Measurements from ENCODE around the gene ZBTB37.
A peak's percentile ranks its signal among the peaks of the same experiment; 100 is the strongest.
"Not testable (repeated sequence)": the region's sequence is repeated elsewhere in the genome, so short reads cannot be mapped to it uniquely, and the experiment has no call there.

Gene ZBTB37

GRCh38 chr1:173903827-173904531 lies 35.8 kb downstream of the ZBTB37 start:
- DNase-seq (ENCODE audit: low read depth in 2 of 2): no peak

DNA sequence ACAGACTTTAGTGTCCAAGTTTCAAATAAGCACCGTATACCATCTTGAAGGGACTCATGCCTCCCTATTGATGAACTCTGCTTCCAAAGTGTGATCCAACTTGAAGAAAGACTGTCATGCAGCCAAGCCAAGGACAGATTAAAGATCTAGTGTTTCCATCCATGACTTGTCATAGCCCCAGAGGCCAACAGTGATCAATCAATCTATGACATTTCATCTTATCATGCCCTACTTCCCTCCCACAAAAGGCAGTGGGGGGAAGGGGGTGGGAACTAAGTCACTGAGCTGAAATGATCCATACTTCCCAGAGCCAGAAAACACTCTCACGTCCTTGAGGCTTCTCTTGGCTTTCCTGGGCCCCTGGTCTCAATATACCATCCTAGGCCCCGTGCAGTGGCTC lies 44.9 kb downstream of the ZBTB37 start:
- DNase-seq (ENCODE audit: low read depth in 2 of 2): no peak

DNA sequence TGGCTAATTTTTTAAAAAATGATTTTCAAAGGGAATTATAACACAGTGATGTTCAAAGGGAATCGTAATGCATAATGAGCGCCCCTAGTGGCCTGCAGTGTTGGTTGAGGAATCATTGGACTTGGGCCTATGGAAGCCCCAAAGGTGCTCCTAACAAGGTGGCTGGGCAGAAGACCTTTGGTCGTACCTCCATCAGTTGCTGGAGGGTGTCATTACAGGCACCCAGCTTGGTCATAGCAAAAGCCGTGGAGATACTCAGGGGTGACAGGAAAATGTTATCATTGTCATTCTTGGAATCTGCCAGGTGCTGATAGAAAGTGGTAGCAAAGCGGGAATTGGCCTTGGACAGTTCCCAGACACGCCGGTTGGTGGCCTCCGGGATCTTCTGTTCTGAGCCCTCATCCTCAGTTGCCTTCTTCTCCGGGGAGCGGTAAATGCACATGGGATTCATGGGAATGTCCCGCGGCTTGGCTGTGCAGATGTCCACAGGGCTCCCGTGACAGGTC lies 46.2 kb downstream of the ZBTB37 start:
- DNase-seq (ENCODE audit: low read depth in 2 of 2): peak in 1 of 2 donors; percentile 25

DNA sequence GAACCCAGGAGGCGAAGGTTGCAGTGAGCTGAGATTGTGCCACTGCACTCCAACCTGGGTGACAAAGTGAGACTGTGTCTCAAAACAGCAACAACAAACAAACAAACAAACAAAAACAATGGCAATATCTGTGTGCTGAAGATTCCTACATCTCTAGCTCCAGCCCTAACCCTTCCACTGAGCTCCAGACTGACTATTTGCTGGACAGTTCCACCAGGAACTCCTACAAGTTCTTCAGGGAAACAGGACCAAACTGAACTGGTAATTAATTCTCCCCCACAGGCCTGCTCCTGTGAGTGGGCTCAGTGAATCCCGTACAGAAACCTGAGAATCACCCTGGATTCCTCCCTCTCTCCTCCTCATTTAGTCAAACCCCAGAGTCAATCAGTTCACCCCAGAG lies 47.4 kb downstream of the ZBTB37 start:
- DNase-seq (ENCODE audit: low read depth in 2 of 2): no peak

DNA sequence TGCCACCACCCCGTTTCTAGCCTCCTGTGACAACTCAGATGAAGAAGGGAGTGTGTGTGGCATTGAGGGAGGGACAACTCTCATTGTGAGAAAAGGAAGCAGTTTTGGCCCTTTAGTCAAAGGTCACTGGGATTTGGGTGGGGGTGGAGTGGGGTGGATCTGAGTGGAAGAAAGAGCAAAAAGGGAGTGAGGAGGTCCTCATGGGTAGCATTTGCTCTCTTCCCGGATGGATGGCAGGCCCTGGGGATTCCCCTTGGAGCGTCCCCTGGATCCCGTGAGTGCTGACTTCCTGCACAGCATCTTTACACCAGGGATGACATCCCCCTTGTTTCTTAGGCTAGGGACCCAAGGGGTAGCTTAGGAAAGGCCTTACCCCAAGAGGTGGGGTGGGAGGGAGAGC lies 48.5 kb downstream of the ZBTB37 start:
- no peak for DNase-seq (ENCODE audit: low read depth in 2 of 2)

GRCh38 chr1:173917149-173917548 lies 49.0 kb downstream of the ZBTB37 start, which contains the start of gene SERPINC1:
Gene SERPINC1, minus strand, starts transcription at chr1:173917327. Its CDS starts 68 bp downstream, at chr1:173917259.
- DNase-seq (ENCODE audit: low read depth in 2 of 2): no peak

DNA sequence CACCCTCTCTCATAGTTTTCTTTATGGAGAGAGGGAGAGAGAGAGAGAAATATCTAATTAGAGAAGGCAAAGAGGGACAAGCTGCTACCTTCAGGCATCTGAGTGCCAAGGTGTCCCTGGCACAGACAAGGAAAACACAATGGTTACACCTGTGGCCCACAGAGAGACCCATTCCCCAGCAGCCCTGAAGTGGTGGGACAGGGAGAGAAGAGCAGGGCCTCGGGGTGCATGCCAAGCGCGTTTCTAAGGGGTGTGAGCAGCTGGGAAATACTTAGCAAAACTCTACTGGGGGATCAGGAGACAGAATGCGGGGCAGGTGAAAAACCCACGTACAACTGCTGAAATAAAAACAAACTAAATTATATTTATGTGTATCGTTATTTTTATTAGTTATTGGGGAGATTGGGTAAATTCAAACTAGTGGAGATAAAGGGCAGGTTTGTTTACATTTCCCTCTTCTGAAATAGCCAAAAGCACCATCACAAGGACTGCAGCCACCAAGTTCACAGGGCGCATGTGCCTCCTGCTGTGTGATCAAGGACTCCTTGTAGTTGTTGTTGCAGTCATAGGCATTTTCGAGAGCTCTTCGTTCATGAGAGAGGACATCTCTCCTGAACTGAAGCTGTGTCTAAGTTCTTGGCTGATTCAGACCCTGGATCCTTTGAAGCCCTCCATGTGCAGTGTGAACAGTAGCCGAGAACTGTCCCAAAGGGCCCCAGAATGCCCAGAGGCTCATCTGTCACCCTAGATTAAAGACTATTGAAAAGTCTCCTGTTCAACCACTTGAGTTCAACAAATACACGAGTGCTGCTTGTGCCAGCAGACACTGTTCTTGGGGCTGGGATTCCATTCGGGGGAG lies 49.7 kb downstream of the ZBTB37 start:
- no peak for DNase-seq (ENCODE audit: low read depth in 2 of 2)

DNA sequence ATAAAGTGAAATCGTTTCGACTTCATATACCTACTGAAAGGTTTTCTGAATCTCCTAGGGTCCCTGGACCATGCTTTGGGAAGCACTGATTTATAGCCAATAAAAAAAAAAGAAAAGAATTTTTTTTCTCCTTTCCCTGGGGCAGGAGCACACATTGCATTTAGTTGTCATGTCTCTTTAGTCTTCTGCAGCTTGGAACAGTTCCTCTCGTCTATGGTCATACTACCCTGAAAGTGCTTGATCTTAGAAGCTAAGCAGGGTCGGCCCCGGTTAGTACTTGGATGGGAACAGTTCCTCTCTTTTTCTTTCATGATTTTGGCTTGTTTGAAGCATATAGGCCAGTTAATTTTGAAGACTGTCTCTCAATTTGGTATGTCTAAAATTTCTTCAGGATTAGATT lies 52.7 kb downstream of the ZBTB37 start:
- DNase-seq (ENCODE audit: low read depth in 2 of 2): no peak

- no peak for DNase-seq (ENCODE audit: low read depth in 2 of 2)
These were observed 57.4 kb downstream of the ZBTB37 start for GRCh38 chr1:173925306-173926242.

DNA sequence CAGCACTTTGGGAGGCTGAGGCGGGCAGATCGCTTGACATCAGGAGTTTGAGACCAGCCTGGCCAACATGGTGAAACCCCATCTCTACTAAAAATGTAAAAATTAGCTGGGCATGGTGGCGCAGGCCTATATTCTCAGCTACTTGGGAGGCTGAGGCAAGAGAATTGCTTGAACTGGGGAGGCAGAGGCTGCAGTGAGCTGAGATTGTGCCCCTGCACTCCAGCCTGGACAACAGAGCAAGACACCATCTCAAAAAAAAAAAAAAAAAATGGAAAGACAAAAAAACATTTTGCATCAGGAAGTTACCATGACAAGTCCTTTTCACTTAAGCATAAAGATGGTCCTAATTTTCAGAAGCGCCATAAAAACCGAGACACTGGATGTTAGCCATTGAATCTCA lies 62.4 kb downstream of the ZBTB37 start:
- DNase-seq (ENCODE audit: low read depth in 2 of 2): not testable (repeated sequence)

- no peak for DNase-seq (ENCODE audit: low read depth in 2 of 2)
These were observed 66.3 kb downstream of the ZBTB37 start for GRCh38 chr1:173934440-173934839.

- DNase-seq (ENCODE audit: low read depth in 2 of 2): no peak
These were observed 68.9 kb downstream of the ZBTB37 start for GRCh38 chr1:173937062-173937461.

GRCh38 chr1:173946380-173946921 lies 78.3 kb downstream of the ZBTB37 start:
- DNase-seq (ENCODE audit: low read depth in 2 of 2): no peak

- no peak for DNase-seq (ENCODE audit: low read depth in 2 of 2)
These were observed 80.4 kb downstream of the ZBTB37 start for GRCh38 chr1:173948594-173948993.

Measured in activated CD4-positive, alpha-beta T cell treated with anti-CD3 and anti-CD28 coated beads for 24 hours (primary cell).